SK-N-SH treated with all-trans-retinoic acid at 6 μM for 48 hours (cell line): ENCODE results near the gene SYK.

Experiments
- ATAC-seq: fragments of 200-7000 bp; cut with Tn5 transposase; 3 replicates; pipeline ENCODE4 v1.9.1; 2020; ENCODE audit warnings: mild to moderate bottlenecking, moderate library complexity
- ARNTL ChIP-seq: fragments of 450-650 bp; formaldehyde crosslinking; IDR thresholded peaks from 2 replicates; pipeline ENCODE4 v1.5.0; 2020; ENCODE audit warnings: low read depth, mild to moderate bottlenecking, moderate library complexity, borderline replicate concordance
- BACH2 ChIP-seq: fragments of 250-450 bp; sonication (Bioruptor Pico); IDR thresholded peaks from 2 replicates; pipeline ENCODE4 v1.9.0; 2021; ENCODE audit warnings: mild to moderate bottlenecking, borderline replicate concordance
- CREB5 ChIP-seq: fragments of 250-450 bp; sonication (Bioruptor Pico); IDR thresholded peaks from 2 replicates; pipeline ENCODE4 v1.5.1; 2020; ENCODE audit warnings: low read depth, mild to moderate bottlenecking, moderate library complexity
- CSDC2 ChIP-seq: fragments of 250-450 bp; sonication (Bioruptor Pico); IDR thresholded peaks from 2 replicates; pipeline ENCODE4 v1.5.0; 2020; ENCODE audit warnings: mild to moderate bottlenecking, moderate library complexity
- CSRNP3 ChIP-seq: fragments of 250-450 bp; sonication (Bioruptor Pico); IDR thresholded peaks from 2 replicates; pipeline ENCODE4 v1.5.1; 2021; ENCODE audit warnings: mild to moderate bottlenecking, moderate library complexity
- ESRRG ChIP-seq: fragments of 250-450 bp; sonication (Bioruptor Pico); IDR thresholded peaks from 2 replicates; pipeline ENCODE4 v1.6.1; 2021; ENCODE audit warnings: mild to moderate bottlenecking
- ISL1 ChIP-seq: fragments of 250-450 bp; sonication (Bioruptor Pico); IDR thresholded peaks from 2 replicates; pipeline ENCODE4 v2.1.2; 2022; ENCODE audit warnings: mild to moderate bottlenecking, moderate library complexity
- OSR1 ChIP-seq: fragments of 250-450 bp; sonication (Bioruptor Pico); IDR thresholded peaks from 2 replicates; pipeline ENCODE4 v1.8.0; 2022; ENCODE audit warnings: moderate library complexity, mild to moderate bottlenecking, inconsistent platforms
- PPARA ChIP-seq: fragments of 250-450 bp; sonication (Bioruptor Pico); IDR thresholded peaks from 2 replicates; pipeline ENCODE4 v1.5.0; 2020; ENCODE audit warnings: mild to moderate bottlenecking, borderline replicate concordance
- RARB ChIP-seq: fragments of 250-450 bp; sonication (Bioruptor Pico); IDR thresholded peaks from 2 replicates; pipeline ENCODE4 v1.8.0; 2021; ENCODE audit warnings: mild to moderate bottlenecking, moderate library complexity
- SNAI2 ChIP-seq: fragments of 250-450 bp; sonication (Bioruptor Pico); IDR thresholded peaks from 2 replicates; pipeline ENCODE4 v1.5.0; 2020; ENCODE audit warnings: mild to moderate bottlenecking, moderate library complexity
- TCF4 ChIP-seq: fragments of 250-450 bp; sonication (Bioruptor Pico); IDR thresholded peaks from 2 replicates; pipeline ENCODE4 v1.8.0; 2021; ENCODE audit warnings: mild to moderate bottlenecking, moderate library complexity, borderline replicate concordance
- TOX ChIP-seq: fragments of 250-450 bp; sonication (Bioruptor Pico); IDR thresholded peaks from 2 replicates; pipeline ENCODE4 v1.8.0; 2021; ENCODE audit warnings: mild to moderate bottlenecking, moderate library complexity, borderline replicate concordance
- ZC3H10 ChIP-seq: fragments of 250-450 bp; sonication (Bioruptor Pico); IDR thresholded peaks from 2 replicates; pipeline ENCODE4 v1.5.1; 2021; ENCODE audit warnings: mild to moderate bottlenecking, moderate library complexity
- ZFP3 ChIP-seq: fragments of 250-450 bp; sonication (Bioruptor Pico); IDR thresholded peaks from 2 replicates; pipeline ENCODE4 v1.5.0; 2020; ENCODE audit warnings: mild to moderate bottlenecking, moderate library complexity
- ZFP30 ChIP-seq: fragments of 450-650 bp; formaldehyde crosslinking; IDR thresholded peaks from 2 replicates; pipeline ENCODE4 v1.5.0; 2022; ENCODE audit warnings: mild to moderate bottlenecking, moderate library complexity
- ZNF565 ChIP-seq: fragments of 450-650 bp; formaldehyde crosslinking; conservative IDR thresholded peaks from 2 replicates; pipeline ENCODE4 v1.5.0; 2020; ENCODE audit warnings: low read depth, mild to moderate bottlenecking, moderate library complexity
- ZNF70 ChIP-seq: fragments of 450-650 bp; formaldehyde crosslinking; IDR thresholded peaks from 2 replicates; pipeline ENCODE4 v1.5.0; 2020; ENCODE audit warnings: mild to moderate bottlenecking, moderate library complexity
- ZNF8 ChIP-seq: fragments of 450-650 bp; formaldehyde crosslinking; IDR thresholded peaks from 2 replicates; pipeline ENCODE4 v1.5.0; 2020; ENCODE audit warnings: mild to moderate bottlenecking, moderate library complexity
- TF ChIP-seq, protein P1 (sequence below): fragments of 250-450 bp; sonication (Bioruptor Pico); IDR thresholded peaks from 2 replicates; pipeline ENCODE4 v1.8.0; 2021; ENCODE audit warnings: low read depth, mild to moderate bottlenecking, moderate library complexity, borderline replicate concordance
- TF ChIP-seq, protein P2 (sequence below): fragments of 250-450 bp; sonication (Bioruptor Pico); IDR thresholded peaks from 2 replicates; pipeline ENCODE4 v1.8.0; 2020; ENCODE audit warnings: mild to moderate bottlenecking, moderate library complexity, borderline replicate concordance
- TF ChIP-seq, protein P3 (sequence below): fragments of 250-450 bp; sonication (Bioruptor Pico); IDR thresholded peaks from 2 replicates; pipeline ENCODE4 v1.5.0; 2020; ENCODE audit warnings: mild to moderate bottlenecking, moderate library complexity

Gene SYK

GRCh38 chr9:90906316-90907055 lies 104.9 kb downstream of the SYK start:
- TF ChIP-seq RARB (CRISPR knock-in tag) (no peak), TOX (CRISPR knock-in tag) (no peak), ARNTL (CRISPR knock-in tag) (no peak), ZNF8 (CRISPR knock-in tag) (no peak), ZNF70 (CRISPR knock-in tag) (no peak), ZFP30 (CRISPR knock-in tag) (no peak), ZFP3 (CRISPR knock-in tag) (no peak), CSDC2 (no peak), CSRNP3 (CRISPR knock-in tag) (no peak), ZNF565 (no peak), TCF4 (no peak), BACH2 (no peak), ESRRG (CRISPR knock-in tag) (no peak), PPARA (no peak), ZC3H10 (no peak), OSR1 (no peak), SNAI2 (no peak)
- TF ChIP-seq, protein P1, sequence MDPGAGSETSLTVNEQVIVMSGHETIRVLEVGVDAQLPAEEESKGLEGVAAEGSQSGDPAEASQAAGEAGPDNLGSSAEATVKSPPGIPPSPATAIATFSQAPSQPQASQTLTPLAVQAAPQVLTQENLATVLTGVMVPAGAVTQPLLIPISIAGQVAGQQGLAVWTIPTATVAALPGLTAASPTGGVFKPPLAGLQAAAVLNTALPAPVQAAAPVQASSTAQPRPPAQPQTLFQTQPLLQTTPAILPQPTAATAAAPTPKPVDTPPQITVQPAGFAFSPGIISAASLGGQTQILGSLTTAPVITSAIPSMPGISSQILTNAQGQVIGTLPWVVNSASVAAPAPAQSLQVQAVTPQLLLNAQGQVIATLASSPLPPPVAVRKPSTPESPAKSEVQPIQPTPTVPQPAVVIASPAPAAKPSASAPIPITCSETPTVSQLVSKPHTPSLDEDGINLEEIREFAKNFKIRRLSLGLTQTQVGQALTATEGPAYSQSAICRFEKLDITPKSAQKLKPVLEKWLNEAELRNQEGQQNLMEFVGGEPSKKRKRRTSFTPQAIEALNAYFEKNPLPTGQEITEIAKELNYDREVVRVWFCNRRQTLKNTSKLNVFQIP, result no peak
- TF ChIP-seq, protein P2, sequence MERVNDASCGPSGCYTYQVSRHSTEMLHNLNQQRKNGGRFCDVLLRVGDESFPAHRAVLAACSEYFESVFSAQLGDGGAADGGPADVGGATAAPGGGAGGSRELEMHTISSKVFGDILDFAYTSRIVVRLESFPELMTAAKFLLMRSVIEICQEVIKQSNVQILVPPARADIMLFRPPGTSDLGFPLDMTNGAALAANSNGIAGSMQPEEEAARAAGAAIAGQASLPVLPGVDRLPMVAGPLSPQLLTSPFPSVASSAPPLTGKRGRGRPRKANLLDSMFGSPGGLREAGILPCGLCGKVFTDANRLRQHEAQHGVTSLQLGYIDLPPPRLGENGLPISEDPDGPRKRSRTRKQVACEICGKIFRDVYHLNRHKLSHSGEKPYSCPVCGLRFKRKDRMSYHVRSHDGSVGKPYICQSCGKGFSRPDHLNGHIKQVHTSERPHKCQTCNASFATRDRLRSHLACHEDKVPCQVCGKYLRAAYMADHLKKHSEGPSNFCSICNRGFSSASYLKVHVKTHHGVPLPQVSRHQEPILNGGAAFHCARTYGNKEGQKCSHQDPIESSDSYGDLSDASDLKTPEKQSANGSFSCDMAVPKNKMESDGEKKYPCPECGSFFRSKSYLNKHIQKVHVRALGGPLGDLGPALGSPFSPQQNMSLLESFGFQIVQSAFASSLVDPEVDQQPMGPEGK, result no peak
- TF ChIP-seq, protein P3, sequence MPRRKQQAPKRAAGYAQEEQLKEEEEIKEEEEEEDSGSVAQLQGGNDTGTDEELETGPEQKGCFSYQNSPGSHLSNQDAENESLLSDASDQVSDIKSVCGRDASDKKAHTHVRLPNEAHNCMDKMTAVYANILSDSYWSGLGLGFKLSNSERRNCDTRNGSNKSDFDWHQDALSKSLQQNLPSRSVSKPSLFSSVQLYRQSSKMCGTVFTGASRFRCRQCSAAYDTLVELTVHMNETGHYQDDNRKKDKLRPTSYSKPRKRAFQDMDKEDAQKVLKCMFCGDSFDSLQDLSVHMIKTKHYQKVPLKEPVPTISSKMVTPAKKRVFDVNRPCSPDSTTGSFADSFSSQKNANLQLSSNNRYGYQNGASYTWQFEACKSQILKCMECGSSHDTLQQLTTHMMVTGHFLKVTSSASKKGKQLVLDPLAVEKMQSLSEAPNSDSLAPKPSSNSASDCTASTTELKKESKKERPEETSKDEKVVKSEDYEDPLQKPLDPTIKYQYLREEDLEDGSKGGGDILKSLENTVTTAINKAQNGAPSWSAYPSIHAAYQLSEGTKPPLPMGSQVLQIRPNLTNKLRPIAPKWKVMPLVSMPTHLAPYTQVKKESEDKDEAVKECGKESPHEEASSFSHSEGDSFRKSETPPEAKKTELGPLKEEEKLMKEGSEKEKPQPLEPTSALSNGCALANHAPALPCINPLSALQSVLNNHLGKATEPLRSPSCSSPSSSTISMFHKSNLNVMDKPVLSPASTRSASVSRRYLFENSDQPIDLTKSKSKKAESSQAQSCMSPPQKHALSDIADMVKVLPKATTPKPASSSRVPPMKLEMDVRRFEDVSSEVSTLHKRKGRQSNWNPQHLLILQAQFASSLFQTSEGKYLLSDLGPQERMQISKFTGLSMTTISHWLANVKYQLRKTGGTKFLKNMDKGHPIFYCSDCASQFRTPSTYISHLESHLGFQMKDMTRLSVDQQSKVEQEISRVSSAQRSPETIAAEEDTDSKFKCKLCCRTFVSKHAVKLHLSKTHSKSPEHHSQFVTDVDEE, result no peak
- ATAC-seq, result no peak

DNA sequence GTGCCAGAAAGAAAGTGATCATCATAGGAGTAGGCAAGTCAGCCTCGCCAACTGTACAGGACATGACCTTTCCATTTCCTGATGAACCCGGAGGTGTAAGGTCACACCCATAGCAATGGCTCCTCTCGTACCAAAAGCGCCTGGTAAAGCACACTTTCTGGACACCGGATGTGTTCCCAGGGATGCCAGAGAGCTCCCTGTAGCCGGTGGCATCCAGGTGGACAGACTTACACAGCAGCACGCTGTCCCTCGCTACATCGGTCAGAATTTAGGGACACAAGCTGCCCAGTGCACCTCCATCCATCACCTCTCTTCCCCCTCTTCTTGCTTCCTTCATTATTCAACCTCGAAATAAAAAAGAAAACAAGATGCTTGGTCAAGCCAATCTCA lies 105.4 kb downstream of the SYK start:
- no peak for ATAC-seq
- no peak for TF ChIP-seq RARB (CRISPR knock-in tag)

- TF ChIP-seq OSR1 (no peak), ZNF8 (CRISPR knock-in tag) (no peak), ESRRG (CRISPR knock-in tag) (no peak), ZFP3 (CRISPR knock-in tag) (no peak), ZNF70 (CRISPR knock-in tag) (no peak), ISL1 (CRISPR knock-in tag) (no peak), CREB5 (CRISPR knock-in tag) (no peak), CSDC2 (no peak), ARNTL (CRISPR knock-in tag) (no peak)
- TF ChIP-seq, protein P1, result no peak
These were observed 106.2 kb downstream of the SYK start for GRCh38 chr9:90907790-90908189.

More at GRCh38 chr9:90907790-90908189, 106.2 kb downstream of the SYK start:
- ATAC-seq, result no peak
